Upper lobe of left lung (tissue), 6 donors: Measurements from ENCODE around the gene CNGB1. TPM values are rescaled to one million over a fixed set of nuclear protein-coding genes. Genes with fewer than 3 reads are reported as not detected.

Source experiments
- ATAC-seq, 2 donors: fragments of 200-7000 bp; cut with Tn5 transposase; one replicate each; pipeline ENCODE4 v1.9.1; 2022; ENCODE audit warnings: mild to moderate bottlenecking in 2 of 2, moderate library complexity in 2 of 2; ENCODE audit not compliant: low FRiP score in 2 of 2
- DNase-seq, 2 donors: peaks; one replicate each; pipeline ENCODE4 v3.0.0-alpha.2; 2019 to 2020
- H3K27ac ChIP-seq, 4 donors: fragments of 200-600 bp; sonication (generic); one replicate each; pipeline ENCODE4 v1.5.1; 2016 to 2019
- H3K27me3 ChIP-seq, 4 donors: fragments of 200-600 bp; sonication (generic); one replicate each; pipeline ENCODE4 v1.5.1; 2017 to 2019
- H3K36me3 ChIP-seq, 4 donors: fragments of 200-600 bp; sonication (generic); one replicate each; pipeline ENCODE4 v1.5.1; 2016 to 2019
- H3K4me1 ChIP-seq, 4 donors: fragments of 200-600 bp; sonication (generic); one replicate each; pipeline ENCODE4 v1.5.1; 2018 to 2019
- H3K4me3 ChIP-seq, 4 donors: fragments of 200-600 bp; sonication (generic); one replicate each; pipeline ENCODE4 v1.5.1; 2017 to 2019; ENCODE audit warnings: mild to moderate bottlenecking in 2 of 4, moderate library complexity in 1 of 4
- H3K9me3 ChIP-seq, 4 donors: fragments of 200-600 bp; sonication (generic); one replicate each; pipeline ENCODE4 v1.5.1; 2018 to 2019
- EP300 ChIP-seq, 4 donors: sonication (generic); formaldehyde crosslinking; IDR thresholded peaks; one replicate each; pipeline ENCODE4 v1.5.1; 2017; ENCODE audit warnings: antibody characterized with exemption in 4 of 4, control low read depth in 2 of 4
- POLR2A ChIP-seq, 4 donors: fragments of 450-650 bp; IDR thresholded peaks; one replicate each; pipeline ENCODE4 v1.5.1; 2016 to 2017; ENCODE audit warnings: antibody characterized with exemption in 4 of 4, mild to moderate bottlenecking in 2 of 4
- POLR2AphosphoS5 ChIP-seq, 2 donors: sonication (generic); formaldehyde crosslinking; IDR thresholded peaks; one replicate each; pipeline ENCODE4 v1.5.1; 2017; ENCODE audit warnings: antibody characterized with exemption in 2 of 2
- WGBS, 2 donors: methylation state at CpG; one replicate each; pipeline ENCODE4 v1.1.5; 2017 to 2018; 5-methylcytosine and 5-hydroxymethylcytosine counted together
- total RNA-seq, 6 donors: library from RNA; depleted of rRNA in 4 of 6; stranded (reverse); fragments of >200 nt in 4 of 6; gene quantifications; one replicate each; pipeline versions ENCODE4 v1.1.0 to v1.2.1, GENCODE V29; 2016 to 2021
- TF ChIP-seq, protein P1 (sequence below), 6 experiments: fragments of 450-650 bp in 4 of 6; fragments of 200-600 bp in 2 of 6; sonication (generic) in 2 of 6; IDR thresholded peaks; one replicate each; pipeline ENCODE4 v1.5.1; 2016 to 2019; ENCODE audit warnings: antibody characterized with exemption in 6 of 6
- donor health status: DM: no; HTN: no; CAD: no; lungs with moderate emphysema.
- donor health status: DM: no; HTN: yes; CAD: no; lungs with severe emphysema.

CNGB1 gene
- total RNA-seq, 6 donors from 2014 or later = 0.06 to 0.39 TPM; not detected in 4

DNA sequence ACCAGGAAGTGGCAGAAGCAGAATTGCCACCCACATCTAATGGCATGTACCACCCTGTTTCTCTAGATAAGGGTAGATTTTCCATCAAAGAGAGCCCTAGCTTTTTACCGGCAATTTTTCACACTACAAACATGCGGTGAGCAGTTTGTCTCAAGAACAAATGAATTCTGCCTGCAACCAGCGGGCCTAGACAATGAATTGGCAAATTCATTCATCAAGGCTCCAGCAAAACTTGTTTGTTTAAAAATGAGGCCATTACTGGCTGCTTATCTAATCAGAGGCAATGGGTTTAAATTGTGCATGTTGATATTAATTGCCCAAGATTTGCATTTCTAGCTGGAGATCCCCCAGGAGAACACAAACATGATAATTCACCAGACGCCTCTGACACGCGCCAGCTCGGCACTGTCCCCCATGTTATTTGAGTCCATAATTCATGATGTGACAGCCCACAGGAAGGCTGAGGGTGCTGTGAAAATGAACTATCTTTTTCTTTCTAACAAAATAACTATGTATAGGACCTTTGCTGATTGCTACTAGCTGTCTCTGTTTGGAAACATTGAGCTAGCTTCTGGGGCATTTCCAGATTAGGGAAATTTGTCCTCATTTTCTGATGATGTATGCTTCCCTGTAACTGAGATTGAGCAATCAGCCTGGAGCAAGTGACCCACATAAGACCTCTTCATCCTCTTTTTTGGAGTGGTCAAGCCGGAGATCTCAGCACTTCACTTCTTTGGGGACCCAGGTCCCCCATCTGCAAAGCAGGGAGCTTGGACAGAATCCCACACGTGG lies 80.8 kb downstream of the CNGB1 start:
- TF ChIP-seq EP300 (IDR thresholded peaks at IDR 0.05) = peak in 1 of 4 donors; percentile 64
- TF ChIP-seq, protein P1, sequence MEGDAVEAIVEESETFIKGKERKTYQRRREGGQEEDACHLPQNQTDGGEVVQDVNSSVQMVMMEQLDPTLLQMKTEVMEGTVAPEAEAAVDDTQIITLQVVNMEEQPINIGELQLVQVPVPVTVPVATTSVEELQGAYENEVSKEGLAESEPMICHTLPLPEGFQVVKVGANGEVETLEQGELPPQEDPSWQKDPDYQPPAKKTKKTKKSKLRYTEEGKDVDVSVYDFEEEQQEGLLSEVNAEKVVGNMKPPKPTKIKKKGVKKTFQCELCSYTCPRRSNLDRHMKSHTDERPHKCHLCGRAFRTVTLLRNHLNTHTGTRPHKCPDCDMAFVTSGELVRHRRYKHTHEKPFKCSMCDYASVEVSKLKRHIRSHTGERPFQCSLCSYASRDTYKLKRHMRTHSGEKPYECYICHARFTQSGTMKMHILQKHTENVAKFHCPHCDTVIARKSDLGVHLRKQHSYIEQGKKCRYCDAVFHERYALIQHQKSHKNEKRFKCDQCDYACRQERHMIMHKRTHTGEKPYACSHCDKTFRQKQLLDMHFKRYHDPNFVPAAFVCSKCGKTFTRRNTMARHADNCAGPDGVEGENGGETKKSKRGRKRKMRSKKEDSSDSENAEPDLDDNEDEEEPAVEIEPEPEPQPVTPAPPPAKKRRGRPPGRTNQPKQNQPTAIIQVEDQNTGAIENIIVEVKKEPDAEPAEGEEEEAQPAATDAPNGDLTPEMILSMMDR (IDR thresholded peaks at IDR 0.05) = no peak
- TF ChIP-seq POLR2AphosphoS5 (IDR thresholded peaks at IDR 0.05) = peak; percentile 31 to 45
- TF ChIP-seq POLR2A (IDR thresholded peaks at IDR 0.05) = peak in 1 of 4 donors; percentile 41
- peaks cover 42 to 55% (median 50%) of the 10 kb centered on the region in 4 donors for H3K4me1 ChIP-seq
- ATAC-seq = peak in 1 of 2 donors; percentile 70
- no peaks in the 10 kb centered on the region for H3K27me3 ChIP-seq
- peak in 1 of 2 donors; percentile 44 for DNase-seq
- WGBS, 2 donors = 57 to 58% methylated on average over 9 of the region's 9 CpGs
- no peaks in the 10 kb centered on the region for H3K9me3 ChIP-seq
- no peaks in the 10 kb centered on the region for H3K36me3 ChIP-seq
- H3K27ac ChIP-seq = peak overlapping the region in 3 of 4 donors; percentile 47 to 82 (median 48)
- H3K4me3 ChIP-seq = no peak overlapping the region

DNA sequence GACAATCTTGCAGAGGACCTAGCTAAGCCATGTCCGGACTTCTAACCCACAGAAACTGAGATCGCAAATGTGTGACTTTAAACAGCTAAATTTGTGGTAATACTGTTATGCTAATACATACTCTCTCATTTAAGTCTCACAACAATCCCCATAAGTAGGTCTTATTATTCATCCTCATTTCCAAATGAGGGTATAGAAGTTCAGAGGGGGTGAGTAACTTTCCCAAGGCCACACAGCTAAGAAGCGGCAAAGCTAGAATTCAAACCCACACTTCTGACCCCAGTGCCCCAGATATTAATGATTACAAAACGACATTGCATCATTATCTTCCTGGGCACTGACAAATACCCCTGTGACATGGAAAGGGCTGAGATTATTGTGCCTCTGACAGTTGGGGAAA lies 81.4 kb downstream of the CNGB1 start:
- H3K9me3 ChIP-seq = no peaks in the 10 kb centered on the region
- TF ChIP-seq POLR2AphosphoS5 (IDR thresholded peaks at IDR 0.05) = no peak
- TF ChIP-seq, protein P1 (IDR thresholded peaks at IDR 0.05) = no peak
- TF ChIP-seq POLR2A (IDR thresholded peaks at IDR 0.05) = no peak
- TF ChIP-seq EP300 (IDR thresholded peaks at IDR 0.05) = no peak
- peaks cover 36 to 50% (median 49%) of the 10 kb centered on the region in 4 donors for H3K4me1 ChIP-seq
- no peak for DNase-seq
- H3K27me3 ChIP-seq = no peaks in the 10 kb centered on the region
- H3K27ac ChIP-seq = peak overlapping the region in 2 of 4 donors; percentile 47 to 82
- no peak overlapping the region for H3K4me3 ChIP-seq
- no peaks in the 10 kb centered on the region for H3K36me3 ChIP-seq
- ATAC-seq = no peak
- 84 to 86% methylated on average over 4 of the region's 4 CpGs for WGBS, 2 donors

DNA sequence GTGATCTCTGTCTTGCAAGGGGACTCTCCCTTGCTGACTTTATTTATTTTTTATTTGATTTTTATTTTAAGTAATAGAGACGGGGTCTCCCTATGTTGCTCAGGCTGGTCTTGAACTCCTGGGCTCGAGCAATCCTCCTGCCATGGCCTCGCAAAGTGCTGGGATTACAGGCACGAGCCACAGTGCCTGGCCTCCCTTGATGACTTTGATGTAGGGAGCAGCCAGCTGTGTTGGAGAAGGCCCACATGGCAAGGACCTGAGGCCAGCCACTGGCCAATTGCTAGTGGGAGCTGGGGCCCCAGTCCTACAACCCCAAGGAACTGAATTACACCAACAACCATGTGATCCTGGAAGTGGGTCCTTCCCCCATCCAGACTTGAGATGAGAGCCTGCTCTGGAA lies 81.8 kb downstream of the CNGB1 start:
- peaks cover 31 to 48% (median 46%) of the 10 kb centered on the region in 4 donors for H3K4me1 ChIP-seq
- no peak for ATAC-seq
- no peaks in the 10 kb centered on the region for H3K36me3 ChIP-seq
- peaks cover 0 to 1% (median under 1%) of the 10 kb centered on the region in 4 donors for H3K27me3 ChIP-seq
- no peak overlapping the region for H3K27ac ChIP-seq
- WGBS, 2 donors = 88 to 93% methylated on average over 4 of the region's 4 CpGs
- H3K4me3 ChIP-seq = no peak overlapping the region
- no peak for TF ChIP-seq POLR2AphosphoS5 (IDR thresholded peaks at IDR 0.05)
- no peak for TF ChIP-seq POLR2A (IDR thresholded peaks at IDR 0.05)
- TF ChIP-seq, protein P1 (IDR thresholded peaks at IDR 0.05) = no peak
- no peak for TF ChIP-seq EP300 (IDR thresholded peaks at IDR 0.05)
- no peak for DNase-seq
- no peaks in the 10 kb centered on the region for H3K9me3 ChIP-seq

DNA sequence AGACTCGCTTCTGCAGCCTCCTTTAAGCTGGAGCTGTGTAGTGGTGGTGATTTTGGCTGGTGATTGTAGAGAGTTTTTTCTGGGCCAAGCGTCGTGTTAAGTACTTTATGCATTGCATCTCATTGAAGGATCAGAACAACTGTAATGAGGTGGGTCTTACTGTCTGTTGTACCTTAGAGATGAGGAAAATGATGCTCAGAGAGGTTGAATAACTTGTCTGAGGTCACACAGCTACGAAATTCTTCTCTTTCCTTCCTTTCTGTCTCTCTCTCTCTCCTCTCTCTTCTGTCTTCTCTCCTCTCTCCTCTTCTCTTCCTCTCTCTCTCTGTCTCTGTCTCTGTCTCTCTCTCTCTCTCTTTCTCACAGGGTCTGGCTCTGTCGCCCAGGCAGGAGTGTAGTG lies 82.8 kb downstream of the CNGB1 start:
- DNase-seq = no peak
- H3K4me3 ChIP-seq = no peak overlapping the region
- 89 to 90% methylated on average over 5 of the region's 5 CpGs for WGBS, 2 donors
- H3K27ac ChIP-seq = no peak overlapping the region
- peaks cover 22 to 44% (median 42%) of the 10 kb centered on the region in 4 donors for H3K4me1 ChIP-seq
- no peaks in the 10 kb centered on the region for H3K9me3 ChIP-seq
- TF ChIP-seq POLR2AphosphoS5 (IDR thresholded peaks at IDR 0.05) (no peak), EP300 (IDR thresholded peaks at IDR 0.05) (no peak), POLR2A (IDR thresholded peaks at IDR 0.05) (no peak)
- TF ChIP-seq, protein P1 (IDR thresholded peaks at IDR 0.05) = no peak
- H3K36me3 ChIP-seq = no peaks in the 10 kb centered on the region
- H3K27me3 ChIP-seq = peaks cover 0 to 11% (median 5%) of the 10 kb centered on the region in 4 donors
- ATAC-seq = no peak
